K562 (cell line): ENCODE data around the gene KIF7. TPM values are rescaled to one million over a fixed set of nuclear protein-coding genes. Genes with fewer than 3 reads are reported as not detected.

ENCODE experiments used
- ATAC-seq: fragments of 200-7000 bp; cut with Tn5 transposase; 3 replicates; pipeline ENCODE4 v1.9.1; 2020; ENCODE audit warnings: moderate library complexity
- BruUV-seq: library from RNA; stranded (reverse); fragments of 400-500 nt; replicated peaks from 2 replicates; lab custom pipeline; 2021; lab: Mats Ljungman, UMichigan
- CTCF ChIA-PET: fragments of 300-600 bp; formaldehyde crosslinking; extraction: SDS; loops from one replicate; lab custom pipeline; 2021; ENCODE audit warnings: low intra/inter-chr PET ratio; lab: Yijun Ruan, JAX
- POLR2A ChIA-PET: fragments of 300-600, 350-650 bp; sonication (Branson Sonifier 250); formaldehyde crosslinking; extraction: SDS; loops from one replicate; lab custom pipeline; 2021; ENCODE audit warnings: antibody characterized with exemption, inconsistent platforms; lab: Yijun Ruan, JAX
- DNase-seq, 4 experiments: peaks; one replicate each; pipeline versions ENCODE4 v3.0.0 to v3.0.0-alpha.2; 2011 to 2018; ENCODE audit warnings: low spot score in 3 of 4, mixed read lengths in 3 of 4; ENCODE audit errors: extremely low read depth in 1 of 4
- FAIRE-seq: peaks from 2 replicates; lab custom pipeline; 2011; peaks lifted over from hg19 to GRCh38; lab: Jason Lieb, UNC
- H2AFZ ChIP-seq: 2 replicates; pipeline ENCODE4 v1.6.0; 2011; ENCODE audit warnings: low read depth, low read length, control low read depth, inconsistent platforms
- H3K27ac ChIP-seq: fragments of 200-600 bp; 3 replicates; pipeline ENCODE4 v1.8.0; 2011; ENCODE audit warnings: low read depth, mild to moderate bottlenecking, control low read depth, inconsistent platforms, low read length, moderate library complexity, mixed read lengths; ENCODE audit errors: extremely low read depth
- H3K27me3 ChIP-seq, 2 experiments: fragments of 300-600 bp in 1 of 2; 2 replicates in 1 of 2; 3 replicates in 1 of 2; pipeline versions ENCODE4 v1.6.0 to v1.8.0; 2011; ENCODE audit warnings: inconsistent platforms in 2 of 2, low read length in 2 of 2, mild to moderate bottlenecking in 1 of 2, mixed read lengths in 1 of 2, moderate library complexity in 1 of 2; ENCODE audit not compliant: control insufficient read depth in 2 of 2, insufficient read depth in 2 of 2
- H3K36me3 ChIP-seq: fragments of 300-600 bp; 3 replicates; pipeline ENCODE4 v1.8.0; 2011; ENCODE audit warnings: mild to moderate bottlenecking, low read length, inconsistent platforms; ENCODE audit not compliant: control insufficient read depth, insufficient read depth
- H3K4me1 ChIP-seq, 2 experiments: fragments of 200-600 bp in 1 of 2; replicated peaks in 1 of 2; 2 replicates in 1 of 2; 3 replicates in 1 of 2; pipeline versions ENCODE4 v1.5.1 to v1.8.0; 2011; ENCODE audit warnings: inconsistent platforms in 2 of 2, low read length in 2 of 2, mild to moderate bottlenecking in 1 of 2, mixed read lengths in 1 of 2, moderate library complexity in 1 of 2; ENCODE audit not compliant: control insufficient read depth in 2 of 2, insufficient read depth in 2 of 2
- H3K4me2 ChIP-seq: 2 replicates; pipeline ENCODE4 v1.6.1; 2011; ENCODE audit warnings: low read length, control low read depth, inconsistent platforms, mixed read lengths; ENCODE audit not compliant: insufficient read depth
- H3K4me3 ChIP-seq: fragments of 200-600 bp; sonication (generic), shearing (Covaris generic); 2 replicates; pipeline ENCODE4 v1.5.1; 2016; ENCODE audit warnings: control low read depth, inconsistent platforms
- H3K79me2 ChIP-seq: fragments of 200-600 bp; 3 replicates; pipeline ENCODE4 v1.8.0; 2011; ENCODE audit warnings: low read length, inconsistent platforms; ENCODE audit not compliant: control insufficient read depth, insufficient read depth
- H3K9ac ChIP-seq, 2 experiments: 2 replicates each; pipeline versions ENCODE4 v1.6.0 to v1.6.1; 2011; ENCODE audit warnings: low read depth in 2 of 2, low read length in 2 of 2, control low read depth in 1 of 2, inconsistent platforms in 1 of 2, mild to moderate bottlenecking in 1 of 2, mixed read lengths in 1 of 2; ENCODE audit not compliant: insufficient read depth in 1 of 2
- H3K9me1 ChIP-seq: one replicate; pipeline ENCODE4 v1.6.0; 2011; ENCODE audit warnings: inconsistent platforms, mild to moderate bottlenecking, low read length, moderate library complexity; ENCODE audit not compliant: control insufficient read depth, insufficient read depth
- H3K9me3 ChIP-seq: replicated peaks from 2 replicates; pipeline ENCODE4 v1.5.1; 2011; ENCODE audit warnings: low read depth, low read length, inconsistent platforms; ENCODE audit not compliant: control insufficient read depth, insufficient read depth
- H4K20me1 ChIP-seq: replicated peaks from 2 replicates; pipeline ENCODE4 v1.6.1; 2011; ENCODE audit warnings: low read length, inconsistent platforms, mixed read lengths; ENCODE audit not compliant: control insufficient read depth, insufficient read depth
- HNRNPL ChIP-seq: fragments of 200-400 bp; formaldehyde crosslinking; IDR thresholded peaks from 2 replicates; pipeline ENCODE4 v1.6.1; 2017; ENCODE audit warnings: low read depth, mild to moderate bottlenecking, low read length
- KAT7 ChIP-seq: sonication (generic); formaldehyde crosslinking; IDR thresholded peaks from 2 replicates; pipeline ENCODE4 v1.8.0; 2022; ENCODE audit warnings: missing genetic modification reagents, mild to moderate bottlenecking, borderline replicate concordance
- KHSRP ChIP-seq: fragments of 450-650 bp; IDR thresholded peaks from 2 replicates; pipeline ENCODE4 v1.6.1; 2017
- OTX1 ChIP-seq: fragments of 450-650 bp; formaldehyde crosslinking; IDR thresholded peaks from 2 replicates; pipeline ENCODE4 v1.4.0; 2022; ENCODE audit warnings: mild to moderate bottlenecking
- SMARCA4 ChIP-seq: fragments of 450-650 bp; IDR thresholded peaks from 2 replicates; pipeline ENCODE4 v1.6.1; 2016
- SRSF1 ChIP-seq: fragments of 200-400 bp; formaldehyde crosslinking; IDR thresholded peaks from 2 replicates; pipeline ENCODE4 v1.6.1; 2017; ENCODE audit warnings: mild to moderate bottlenecking, low read depth, low read length, moderate library complexity
- YBX1 ChIP-seq: fragments of 450-650 bp; IDR thresholded peaks from 2 replicates; pipeline ENCODE4 v1.7.1; 2016; ENCODE audit warnings: mild to moderate bottlenecking
- ZNF830 ChIP-seq: fragments of 250-450 bp; sonication (Bioruptor Pico); IDR thresholded peaks from 2 replicates; pipeline ENCODE4 v1.5.0; 2021; ENCODE audit warnings: mild to moderate bottlenecking
- WGBS: fragments of 100-300 bp; shearing (Covaris generic); methylation state at CpG from one replicate; pipeline ENCODE4 v1.1.6; 2016; ENCODE audit warnings: low coverage, mixed read lengths; ENCODE audit not compliant: insufficient coverage; ENCODE audit errors: missing lambda C conversion rate; 5-methylcytosine and 5-hydroxymethylcytosine counted together
- in situ Hi-C: fragments of 300-500 bp; cut with MboI; formaldehyde crosslinking; loops from 4 replicates; pipeline ENCODE4 v1.15.0; 2018; ENCODE audit warnings: inconsistent platforms, mixed read lengths
- intact Hi-C: fragments of 100-400 bp; cut with micrococcal nuclease; formaldehyde crosslinking; loops from 2 replicates; pipeline ENCODE4 v1.14.2; 2022
- polyA plus RNA-seq, 8 experiments: library from polyadenylated mRNA; depleted of rRNA in 4 of 8; stranded (reverse) in 5 of 8; unstranded in 3 of 8; fragments of >200 nt; fragmentation: Nextera tagmentation in 2 of 8; fragmentation: Illumina TruSeq in 1 of 8; extraction: Ambion mirVana in 2 of 8; extraction: Trizol in 1 of 8; gene quantifications; 2 replicates each; pipeline versions ENCODE4 v1.2.1 to v1.2.3, GENCODE V29; 2011 to 2014; ENCODE audit warnings: inconsistent platforms in 1 of 8, missing spikeins in 1 of 8
- total RNA-seq, 7 experiments: library from RNA; depleted of rRNA in 6 of 7; stranded (reverse); fragments of >200 nt in 6 of 7; fragmentation: Illumina TruSeq in 2 of 7; extraction: Trizol in 2 of 7; gene quantifications; 2 replicates each; pipeline versions ENCODE4 v1.2.1 to v1.2.3, GENCODE V29; 2011 to 2021; ENCODE audit warnings: low replicate concordance in 1 of 7
- TF ChIP-seq, protein P1 (sequence below): IDR thresholded peaks from 2 replicates; pipeline ENCODE4 v1.6.1; 2012; ENCODE audit warnings: low read depth, low read length, improper control_type of control experiment, borderline replicate concordance

Gene KIF7
- total and polyA plus RNA-seq, 9 of the 15 experiments (the other 6 are each of a cell fraction or from before 2014, with no cell fraction given): 0.04 to 2.0 (median 0.58) TPM

DNA sequence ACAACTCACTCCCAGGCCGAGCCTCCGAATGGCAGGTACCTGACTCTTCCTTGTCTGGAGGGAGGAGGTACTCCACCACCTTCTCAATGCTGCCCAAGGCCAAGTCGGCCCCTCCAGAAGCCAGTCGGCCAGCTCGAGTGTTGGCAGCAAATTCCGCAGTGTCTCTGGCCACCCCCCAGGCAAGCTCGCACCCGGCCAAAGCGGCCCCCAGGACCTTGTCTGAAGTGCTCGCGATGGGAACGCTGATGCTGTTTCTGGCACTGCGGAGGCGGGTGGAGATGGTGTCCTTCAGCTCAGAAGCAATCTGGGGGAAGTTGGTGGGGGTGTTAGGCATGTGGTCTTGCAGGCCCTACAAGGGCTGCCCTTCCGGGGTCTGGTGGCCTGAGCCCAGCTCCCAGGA, 14.7 kb upstream of the KIF7 start (continued):
- TF ChIP-seq, protein P1, sequence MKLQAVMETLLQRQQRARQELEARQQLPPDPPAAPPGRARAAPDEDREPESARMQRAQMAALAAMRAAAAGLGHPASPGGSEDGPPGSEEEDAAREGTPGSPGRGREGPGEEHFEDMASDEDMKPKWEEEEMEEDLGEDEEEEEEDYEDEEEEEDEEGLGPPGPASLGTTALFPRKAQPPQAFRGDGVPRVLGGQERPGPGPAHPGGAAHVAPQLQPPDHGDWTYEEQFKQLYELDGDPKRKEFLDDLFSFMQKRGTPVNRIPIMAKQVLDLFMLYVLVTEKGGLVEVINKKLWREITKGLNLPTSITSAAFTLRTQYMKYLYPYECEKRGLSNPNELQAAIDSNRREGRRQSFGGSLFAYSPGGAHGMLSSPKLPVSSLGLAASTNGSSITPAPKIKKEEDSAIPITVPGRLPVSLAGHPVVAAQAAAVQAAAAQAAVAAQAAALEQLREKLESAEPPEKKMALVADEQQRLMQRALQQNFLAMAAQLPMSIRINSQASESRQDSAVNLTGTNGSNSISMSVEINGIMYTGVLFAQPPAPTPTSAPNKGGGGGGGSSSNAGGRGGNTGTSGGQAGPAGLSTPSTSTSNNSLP: no peak
- TF ChIP-seq SMARCA4 (no peak), KAT7 (CRISPR knock-in tag) (no peak)

DNA sequence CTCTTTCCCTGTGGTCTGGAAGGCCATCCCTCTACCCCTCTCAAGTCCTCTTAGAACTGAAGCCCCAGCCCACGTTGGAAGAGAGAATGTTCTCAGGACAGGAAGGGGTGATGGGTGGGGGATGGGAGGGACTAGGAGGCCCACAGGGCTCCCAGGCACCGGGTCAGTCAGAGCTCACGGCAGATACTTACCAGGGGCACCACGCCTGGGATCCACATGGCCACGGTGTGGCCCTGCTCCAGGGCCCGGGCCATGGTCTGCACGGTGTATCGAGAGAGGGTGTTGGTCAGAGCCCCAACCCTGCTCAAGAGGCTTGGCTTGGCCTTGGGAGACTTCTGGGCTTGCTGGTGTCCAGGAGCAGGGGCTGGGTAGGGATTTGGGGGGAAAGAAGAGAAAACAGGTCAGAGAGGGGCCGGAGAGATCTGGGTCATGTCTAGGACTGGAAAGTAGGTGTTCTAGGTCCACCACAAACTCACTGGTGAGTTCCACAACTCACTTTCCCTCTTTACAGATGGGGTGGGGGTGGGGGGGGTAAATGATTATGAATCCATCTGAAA, 14.1 kb upstream of the KIF7 start:
- no TSS peak for BruUV-seq
- 3% methylated on average over 8 of the region's 9 CpGs for WGBS
- CTCF ChIA-PET: no interaction called here

More for the DNA sequence above, 14.1 kb upstream of the KIF7 start:
- POLR2A ChIA-PET: interaction anchor here (1.1 kb wide), 1 partner anchor 9 kb away, joined by 3 read pairs; no protein-coding TSS in a partner anchor
- Histone ChIP-seq H3K4me1 (peaks cover 0 to 26% of the 10 kb centered on the region in 2 experiments; a peak in 3 of 5 replicates), H3K36me3 (no peaks in the 10 kb centered on the region), H3K9me3 (no peaks in the 10 kb centered on the region), H3K4me2 (no peak overlapping the region), H3K9ac (no peak overlapping the region), H3K27ac (no peak overlapping the region), H2AFZ (no peak overlapping the region), H3K9me1 (no peaks in the 10 kb centered on the region), H3K4me3 (no peak overlapping the region), H3K27me3 (peaks cover 20 to 81% of the 10 kb centered on the region in 2 experiments), H4K20me1 (peaks cover 2% of the 10 kb centered on the region; the same call in 1 of the 2 replicates), H3K79me2 (no peaks in the 10 kb centered on the region)
- DNase-seq (no peak), ATAC-seq (no peak), FAIRE-seq (no peak)
- in situ Hi-C loops: no loop called here
- TF ChIP-seq OTX1 (no peak), YBX1 (no peak), KAT7 (CRISPR knock-in tag) (no peak), HNRNPL (no peak), ZNF830 (CRISPR knock-in tag) (no peak), SRSF1 (no peak), KHSRP (no peak)
- intact Hi-C loops: no loop called here
